HFF-Myc (cell line): Measurements from ENCODE around the gene AGFG1.

Source experiments
- DNase-seq: peaks from one replicate; pipeline ENCODE4 v3.0.0-alpha.2; 2011; ENCODE audit warnings: low read depth; ENCODE audit errors: extremely low read depth
- H3K4me3 ChIP-seq: replicated peaks from 2 replicates; pipeline ENCODE4 v1.5.1; 2011; ENCODE audit warnings: low read depth, mild to moderate bottlenecking, control low read depth, low read length
- TF ChIP-seq, protein P1 (sequence below): IDR thresholded peaks from 2 replicates; pipeline ENCODE4 v1.5.1; 2012; ENCODE audit warnings: mild to moderate bottlenecking, low read depth, low read length, control low read depth; ENCODE audit errors: missing control alignments

Gene AGFG1

GRCh38 chr2:227466887-227467600 is 4.9 kb upstream of the AGFG1 start:
- no peak overlapping the region for H3K4me3 ChIP-seq
- TF ChIP-seq, protein P1, sequence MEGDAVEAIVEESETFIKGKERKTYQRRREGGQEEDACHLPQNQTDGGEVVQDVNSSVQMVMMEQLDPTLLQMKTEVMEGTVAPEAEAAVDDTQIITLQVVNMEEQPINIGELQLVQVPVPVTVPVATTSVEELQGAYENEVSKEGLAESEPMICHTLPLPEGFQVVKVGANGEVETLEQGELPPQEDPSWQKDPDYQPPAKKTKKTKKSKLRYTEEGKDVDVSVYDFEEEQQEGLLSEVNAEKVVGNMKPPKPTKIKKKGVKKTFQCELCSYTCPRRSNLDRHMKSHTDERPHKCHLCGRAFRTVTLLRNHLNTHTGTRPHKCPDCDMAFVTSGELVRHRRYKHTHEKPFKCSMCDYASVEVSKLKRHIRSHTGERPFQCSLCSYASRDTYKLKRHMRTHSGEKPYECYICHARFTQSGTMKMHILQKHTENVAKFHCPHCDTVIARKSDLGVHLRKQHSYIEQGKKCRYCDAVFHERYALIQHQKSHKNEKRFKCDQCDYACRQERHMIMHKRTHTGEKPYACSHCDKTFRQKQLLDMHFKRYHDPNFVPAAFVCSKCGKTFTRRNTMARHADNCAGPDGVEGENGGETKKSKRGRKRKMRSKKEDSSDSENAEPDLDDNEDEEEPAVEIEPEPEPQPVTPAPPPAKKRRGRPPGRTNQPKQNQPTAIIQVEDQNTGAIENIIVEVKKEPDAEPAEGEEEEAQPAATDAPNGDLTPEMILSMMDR: no peak
- no peak for DNase-seq

- no peak overlapping the region for H3K4me3 ChIP-seq
- TF ChIP-seq, protein P1: no peak
- DNase-seq: no peak
Measured at GRCh38 chr2:227471412-227471811, 544 bp upstream of the AGFG1 start.

DNA sequence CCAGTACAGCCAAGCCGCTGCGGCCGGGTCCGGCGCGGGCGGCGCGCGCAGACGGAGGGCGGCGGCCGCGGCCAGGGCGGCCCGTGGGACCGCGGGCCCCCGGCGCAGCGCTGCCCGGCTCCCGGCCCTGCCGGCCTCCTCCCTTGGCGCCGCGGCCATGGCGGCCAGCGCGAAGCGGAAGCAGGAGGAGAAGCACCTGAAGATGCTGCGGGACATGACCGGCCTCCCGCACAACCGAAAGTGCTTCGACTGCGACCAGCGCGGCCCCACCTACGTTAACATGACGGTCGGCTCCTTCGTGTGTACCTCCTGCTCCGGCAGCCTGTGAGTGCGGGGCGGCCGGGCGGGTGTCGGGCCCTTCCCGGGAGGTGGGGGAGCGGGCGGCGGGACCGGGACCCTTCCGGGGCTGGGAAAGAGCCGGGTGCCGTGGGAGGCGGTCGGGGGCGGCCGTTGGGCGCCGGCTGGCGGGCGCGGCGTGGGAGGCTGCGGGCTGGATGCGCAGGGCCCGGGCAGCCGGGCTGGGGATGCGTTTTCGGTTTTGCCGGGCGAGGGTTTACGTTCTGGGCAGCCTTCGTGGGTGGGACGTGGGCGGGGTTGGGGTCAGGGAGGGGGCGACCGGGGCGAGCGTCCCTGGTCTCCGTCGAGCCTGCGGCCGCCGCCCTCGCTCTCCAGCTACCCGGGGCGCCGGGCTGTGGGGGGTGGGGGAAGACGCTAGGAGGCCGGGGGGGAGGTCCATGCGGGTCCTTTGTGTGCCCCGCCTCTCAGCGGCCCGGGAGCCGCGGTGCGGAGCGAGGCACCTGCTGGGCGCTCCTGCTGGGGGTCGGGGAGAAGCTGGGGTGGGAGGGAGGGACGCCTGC is 537 bp downstream of the AGFG1 start:
- H3K4me3 ChIP-seq: peak overlapping the region; percentile 63
- TF ChIP-seq, protein P1: no peak
- no peak for DNase-seq

DNA sequence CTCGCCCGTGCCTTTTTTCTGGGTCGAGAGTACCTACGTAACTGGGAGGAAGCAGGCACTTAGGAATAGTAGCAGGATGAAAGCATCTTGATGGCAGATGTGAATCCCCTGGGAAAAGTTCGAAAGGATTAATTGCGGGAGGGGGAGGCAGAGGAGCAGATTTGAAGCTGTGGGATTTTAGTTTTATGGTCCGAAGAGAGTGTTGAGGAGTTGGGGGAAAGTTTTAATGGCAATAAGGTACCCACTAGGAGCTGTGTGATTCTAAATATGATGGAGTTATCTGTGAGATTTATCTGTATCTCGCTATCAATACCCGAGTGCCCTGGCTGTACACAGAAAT is 1.1 kb downstream of the AGFG1 start:
- H3K4me3 ChIP-seq: peak overlapping the region; percentile 63
- peak; percentile 37 for DNase-seq
- TF ChIP-seq, protein P1: no peak

DNA sequence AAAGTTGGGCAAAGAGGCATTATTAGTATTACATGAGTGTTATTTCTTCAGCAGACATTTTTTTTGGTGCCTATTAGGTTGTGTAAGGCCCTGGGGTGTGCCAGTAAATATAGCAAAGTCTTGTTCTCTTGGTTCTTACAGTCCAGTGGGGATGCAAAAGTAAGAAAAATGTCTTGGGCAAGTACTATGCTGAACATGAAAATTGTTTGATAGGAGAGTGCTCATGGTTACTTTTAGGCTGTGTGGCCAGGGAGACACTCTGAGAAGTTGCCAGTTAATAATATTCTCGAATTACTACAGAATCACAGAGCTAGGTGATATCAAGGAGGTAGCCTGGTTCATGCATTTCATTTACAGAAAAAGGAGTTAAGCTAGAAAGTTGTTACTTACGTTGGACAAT is 1.9 kb downstream of the AGFG1 start:
- no peak for DNase-seq
- peak overlapping the region; percentile 63 for H3K4me3 ChIP-seq
- TF ChIP-seq, protein P1: no peak

DNA sequence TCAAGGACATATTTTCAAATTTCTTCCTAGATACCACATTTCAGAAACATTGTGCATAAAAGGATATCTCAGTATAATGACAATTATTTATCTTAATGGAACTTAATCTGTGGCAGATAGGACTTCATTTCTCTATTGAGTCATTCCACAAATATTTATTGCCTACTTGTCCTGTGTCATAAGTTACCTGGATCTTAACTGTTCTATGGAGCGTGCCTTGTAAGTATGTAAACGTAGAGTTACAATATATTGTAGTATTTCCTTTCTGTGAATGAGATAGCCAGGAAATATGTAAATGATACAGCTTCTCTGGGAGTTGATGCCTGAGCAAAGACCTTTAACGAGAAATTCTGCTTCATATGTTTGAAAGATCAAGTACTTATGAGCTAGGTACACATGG is 2.5 kb downstream of the AGFG1 start:
- TF ChIP-seq, protein P1: no peak
- no peak for DNase-seq
- no peak overlapping the region for H3K4me3 ChIP-seq
